Endothelial cell of umbilical vein (primary cell): ENCODE results near the gene GRID1. TPM values are rescaled to one million over a fixed set of nuclear protein-coding genes. Genes with fewer than 3 reads are reported as not detected.

Experiments
- BruUV-seq: library from RNA; stranded (reverse); fragments of 400-500 nt; replicated peaks from 2 replicates; lab custom pipeline; 2021; lab: Mats Ljungman, UMichigan
- CTCF ChIA-PET: fragments of 300-600, 350-600 bp; sonication (Branson Sonifier 250); formaldehyde crosslinking; loops from one replicate; lab custom pipeline; 2021; ENCODE audit warnings: antibody characterized with exemption, inconsistent platforms; lab: Charles Lee
- POLR2A ChIA-PET: fragments of 300-600, 350-600 bp; sonication (Branson Sonifier 250); formaldehyde crosslinking; loops from one replicate; lab custom pipeline; 2021; ENCODE audit warnings: antibody characterized with exemption, inconsistent platforms; lab: Charles Lee
- DNase-seq: peaks from one replicate; pipeline ENCODE4 v3.0.0-alpha.2; 2011; ENCODE audit warnings: low read depth, low spot score
- FAIRE-seq: peaks from 2 replicates; lab custom pipeline; 2011; peaks lifted over from hg19 to GRCh38; lab: Jason Lieb, UNC
- H2AFZ ChIP-seq: 2 replicates; pipeline ENCODE4 v1.6.0; 2012; ENCODE audit warnings: low read depth, low read length, control low read depth, inconsistent platforms
- H3K27ac ChIP-seq: 2 replicates; pipeline ENCODE4 v1.5.1; 2011; ENCODE audit warnings: low read depth, mild to moderate bottlenecking, control low read depth, low read length, moderate library complexity; ENCODE audit not compliant: insufficient read depth
- H3K27me3 ChIP-seq, 2 experiments: 2 replicates each; pipeline versions ENCODE4 v1.6.0 to v1.6.1; 2011; ENCODE audit warnings: low read length in 2 of 2, mixed read lengths in 1 of 2; ENCODE audit not compliant: control insufficient read depth in 2 of 2, insufficient read depth in 2 of 2
- H3K36me3 ChIP-seq, 2 experiments: 2 replicates in 1 of 2; 3 replicates in 1 of 2; pipeline ENCODE4 v1.5.1; 2011; ENCODE audit warnings: low read length in 2 of 2, mild to moderate bottlenecking in 1 of 2, moderate library complexity in 1 of 2; ENCODE audit not compliant: control insufficient read depth in 2 of 2, insufficient read depth in 2 of 2; ENCODE audit errors: extremely low read depth in 1 of 2
- H3K4me1 ChIP-seq: 3 replicates; pipeline ENCODE4 v1.5.1; 2011; ENCODE audit warnings: mild to moderate bottlenecking, low read length; ENCODE audit not compliant: control insufficient read depth, insufficient read depth; ENCODE audit errors: extremely low read depth
- H3K4me2 ChIP-seq: 2 replicates; pipeline ENCODE4 v1.6.1; 2011; ENCODE audit warnings: low read length, control low read depth, mixed read lengths; ENCODE audit not compliant: insufficient read depth
- H3K4me3 ChIP-seq, 3 experiments: fragments of 200-600 bp in 1 of 3; sonication (generic), shearing (Covaris generic) in 1 of 3; replicated peaks in 1 of 3; 2 replicates each; pipeline ENCODE4 v1.5.1; 2011 to 2016; ENCODE audit warnings: control low read depth in 3 of 3, low read length in 3 of 3, mild to moderate bottlenecking in 2 of 3, inconsistent platforms in 1 of 3, low read depth in 1 of 3, moderate library complexity in 1 of 3; ENCODE audit not compliant: insufficient read depth in 1 of 3
- H3K79me2 ChIP-seq: 2 replicates; pipeline ENCODE4 v1.6.0; 2012; ENCODE audit warnings: low read length, inconsistent platforms; ENCODE audit not compliant: control insufficient read depth, insufficient read depth
- H3K9ac ChIP-seq: replicated peaks from 2 replicates; pipeline ENCODE3; 2011; ENCODE audit warnings: low read length, control low read depth; ENCODE audit not compliant: insufficient read depth; ENCODE audit errors: extremely low read depth
- H3K9me1 ChIP-seq: replicated peaks from 3 replicates; pipeline ENCODE4 v1.6.0; 2011; ENCODE audit warnings: mild to moderate bottlenecking, low read length; ENCODE audit not compliant: control insufficient read depth, insufficient read depth; ENCODE audit errors: extremely low read depth
- H3K9me3 ChIP-seq: replicated peaks from 2 replicates; pipeline ENCODE4 v1.5.1; 2012; ENCODE audit warnings: low read length, inconsistent platforms; ENCODE audit not compliant: control insufficient read depth, insufficient read depth
- H4K20me1 ChIP-seq: replicated peaks from 2 replicates; pipeline ENCODE3; 2011; ENCODE audit warnings: mild to moderate bottlenecking, low read length; ENCODE audit not compliant: control insufficient read depth, insufficient read depth; ENCODE audit errors: extremely low read depth
- FOS ChIP-seq: IDR thresholded peaks from 2 replicates; pipeline ENCODE4 v1.6.1; 2011; ENCODE audit warnings: mild to moderate bottlenecking, low read length, moderate library complexity, borderline replicate concordance; ENCODE audit not compliant: insufficient read depth
- GATA2 ChIP-seq: IDR thresholded peaks from 2 replicates; pipeline ENCODE4 v1.7.0; 2011; ENCODE audit warnings: low read depth, mild to moderate bottlenecking, moderate library complexity, mixed read lengths, low read length; ENCODE audit not compliant: insufficient read length, insufficient read depth
- MYC ChIP-seq: IDR thresholded peaks from one replicate; pipeline ENCODE4 v1.6.1; 2011; ENCODE audit warnings: mild to moderate bottlenecking, low read depth, low read length
- POLR2AphosphoS5 ChIP-seq: IDR thresholded peaks from 2 replicates; pipeline ENCODE4 v1.6.1; 2012; ENCODE audit warnings: low read depth, mild to moderate bottlenecking, control low read depth, low read length, moderate library complexity; ENCODE audit not compliant: insufficient read depth
- dilution Hi-C: fragments of 300-500 bp; cut with MboI; formaldehyde crosslinking; loops from one replicate; pipeline ENCODE4 v1.15.0; 2019; ENCODE audit warnings: low sequenced_read_pairs; ENCODE audit not compliant: extremely low pct_ligation_motif_present
- intact Hi-C: fragments of 100-400 bp; cut with micrococcal nuclease; formaldehyde crosslinking; loops from one replicate; pipeline ENCODE4 v1.10.0; 2022
- polyA plus RNA-seq, 4 experiments: library from polyadenylated mRNA; depleted of rRNA in 3 of 4; stranded (reverse) in 3 of 4; unstranded in 1 of 4; fragments of >200 nt; gene quantifications; 2 replicates each; pipeline versions ENCODE4 v1.2.1 to v1.2.3, GENCODE V29; 2011 to 2012; ENCODE audit warnings: missing spikeins in 1 of 4
- total RNA-seq: library from RNA; stranded (reverse); gene quantifications from 2 replicates; pipeline ENCODE4 v1.2.3, GENCODE V29; 2021

Gene GRID1
- total and polyA plus RNA-seq, 2 donors (not counting 3 experiments of a cell fraction or from before 2014, with no cell fraction given) = not detected

DNA sequence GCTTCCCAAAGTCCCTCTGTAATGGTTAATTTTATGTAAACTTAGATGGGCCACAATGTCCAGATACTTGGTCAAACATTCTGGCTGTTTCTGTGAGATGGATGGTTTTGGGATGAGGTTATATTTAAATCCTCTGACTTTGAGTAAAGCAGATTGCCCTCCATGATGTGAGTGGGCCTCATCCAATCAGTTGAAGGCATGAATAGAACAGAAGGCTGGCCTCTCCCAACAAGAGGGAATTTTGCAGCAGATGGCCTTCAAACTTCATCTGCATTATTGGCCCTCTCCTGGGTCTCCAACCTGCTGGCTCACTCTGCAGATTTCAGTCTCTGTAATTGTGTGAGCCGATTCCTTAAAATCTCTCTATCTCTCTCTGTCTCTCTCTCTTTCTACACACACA, 362.3 kb downstream of the GRID1 start:
- Histone ChIP-seq H3K9me3 (no peaks in the 10 kb centered on the region), H3K27ac (no peak overlapping the region), H2AFZ (no peak overlapping the region), H3K4me3 (no peak overlapping the region), H3K9ac (no peak overlapping the region), H3K27me3 (no peaks in the 10 kb centered on the region), H3K4me1 (no peaks in the 10 kb centered on the region), H3K36me3 (no peaks in the 10 kb centered on the region), H3K79me2 (no peaks in the 10 kb centered on the region), H4K20me1 (no peaks in the 10 kb centered on the region), H3K9me1 (no peaks in the 10 kb centered on the region), H3K4me2 (no peak overlapping the region)
- no peak for TF ChIP-seq MYC
- FAIRE-seq (no peak), DNase-seq (no peak)
- BruUV-seq = no TSS peak
- ChIA-PET CTCF (no interaction called here), POLR2A (no interaction called here)
- dilution Hi-C loops = no loop called here
- intact Hi-C loops = no loop called here

DNA sequence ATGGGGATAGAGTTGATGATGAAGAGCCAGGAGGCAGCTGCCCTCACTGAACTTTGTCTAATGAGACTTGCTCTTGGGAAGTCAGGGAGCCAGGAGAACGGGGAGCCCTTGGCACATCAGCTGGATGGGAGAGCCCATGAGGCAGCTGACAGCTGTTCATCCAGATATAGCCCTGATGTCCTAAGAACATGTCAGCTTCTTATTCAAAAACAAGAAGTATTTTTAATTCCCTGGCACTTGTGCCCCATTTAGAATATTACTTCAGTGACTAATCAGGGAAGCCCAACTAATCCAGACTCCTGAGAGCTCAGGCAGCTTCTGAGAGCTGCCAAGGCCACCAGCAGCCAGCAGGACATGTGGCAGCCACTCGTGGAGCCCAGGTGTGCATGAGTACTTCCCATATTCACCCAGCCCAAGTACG, 363.4 kb downstream of the GRID1 start:
- BruUV-seq = no TSS peak
- intact Hi-C loops (no loop called here), dilution Hi-C loops (no loop called here)
- Histone ChIP-seq H3K4me3 (no peak overlapping the region), H3K4me2 (no peak overlapping the region), H3K9me3 (no peaks in the 10 kb centered on the region), H3K36me3 (no peaks in the 10 kb centered on the region), H2AFZ (no peak overlapping the region), H3K9ac (no peak overlapping the region), H3K4me1 (no peaks in the 10 kb centered on the region), H4K20me1 (no peaks in the 10 kb centered on the region), H3K27me3 (no peaks in the 10 kb centered on the region), H3K27ac (no peak overlapping the region), H3K79me2 (no peaks in the 10 kb centered on the region), H3K9me1 (no peaks in the 10 kb centered on the region)
- FAIRE-seq = no peak
- ChIA-PET CTCF (no interaction called here), POLR2A (no interaction called here)
- DNase-seq = no peak
- no peak for TF ChIP-seq POLR2AphosphoS5
- TF ChIP-seq GATA2 = no peak
- TF ChIP-seq FOS = no peak
